Medulla oblongata (tissue), 1 donor: Measurements from ENCODE around the gene RACK1.

ENCODE experiments used
- DNase-seq: peaks from one replicate; pipeline ENCODE4 v3.0.0-alpha.2; 2015; ENCODE audit errors: extremely low spot score

RACK1 gene

GRCh38 chr5:181233801-181234454 lies 9.8 kb downstream of the RACK1 start:
- DNase-seq, result no peak

GRCh38 chr5:181233088-181233800 lies 10.5 kb downstream of the RACK1 start:
- no peak for DNase-seq

GRCh38 chr5:181232593-181232992 lies 11.1 kb downstream of the RACK1 start:
- no peak for DNase-seq

GRCh38 chr5:181231432-181231831 lies 12.3 kb downstream of the RACK1 start:
- DNase-seq, result no peak

GRCh38 chr5:181230551-181230950 lies 13.2 kb downstream of the RACK1 start:
- DNase-seq, result no peak

GRCh38 chr5:181229996-181230395 lies 13.7 kb downstream of the RACK1 start:
- DNase-seq, result no peak

GRCh38 chr5:181224390-181225229 lies 19.1 kb downstream of the RACK1 start:
- DNase-seq, result no peak

GRCh38 chr5:181223729-181224389 lies 19.8 kb downstream of the RACK1 start:
- no peak for DNase-seq

- DNase-seq, result peak; percentile 99
Observed at GRCh38 chr5:181223058-181223728, 20.5 kb downstream of the RACK1 start, which contains the start of gene TRIM41. TRIM41 (plus strand) TSS chr5:181223281; CDS start chr5:181224000, 719 bp downstream.

GRCh38 chr5:181222630-181223057 lies 21.1 kb downstream of the RACK1 start:
- peak; percentile 62 for DNase-seq

- peak; percentile 94 for DNase-seq
Observed at GRCh38 chr5:181221792-181222629, 21.7 kb downstream of the RACK1 start.

- DNase-seq, result no peak
Observed at GRCh38 chr5:181221105-181221791, 22.5 kb downstream of the RACK1 start.

GRCh38 chr5:181220178-181220515 lies 23.6 kb downstream of the RACK1 start:
- no peak for DNase-seq

- DNase-seq, result no peak
Observed at GRCh38 chr5:181219262-181220177, 24.2 kb downstream of the RACK1 start.

GRCh38 chr5:181218795-181219124 lies 24.9 kb downstream of the RACK1 start:
- no peak for DNase-seq

- no peak for DNase-seq
Observed at GRCh38 chr5:181217803-181218062, 26.0 kb downstream of the RACK1 start.

- DNase-seq, result peak; percentile 47
Observed at GRCh38 chr5:181217111-181217802, 26.4 kb downstream of the RACK1 start.
